ENCODE results near the gene PDLIM1. TPM values are rescaled to one million over a fixed set of nuclear protein-coding genes. Genes with fewer than 3 reads are reported as not detected.

Gene PDLIM1
- total and polyA plus RNA-seq, 2 of the 13 experiments (the other 11 are each of a cell fraction or from before 2014, with no cell fraction given), result 119 to 123 TPM

DNA sequence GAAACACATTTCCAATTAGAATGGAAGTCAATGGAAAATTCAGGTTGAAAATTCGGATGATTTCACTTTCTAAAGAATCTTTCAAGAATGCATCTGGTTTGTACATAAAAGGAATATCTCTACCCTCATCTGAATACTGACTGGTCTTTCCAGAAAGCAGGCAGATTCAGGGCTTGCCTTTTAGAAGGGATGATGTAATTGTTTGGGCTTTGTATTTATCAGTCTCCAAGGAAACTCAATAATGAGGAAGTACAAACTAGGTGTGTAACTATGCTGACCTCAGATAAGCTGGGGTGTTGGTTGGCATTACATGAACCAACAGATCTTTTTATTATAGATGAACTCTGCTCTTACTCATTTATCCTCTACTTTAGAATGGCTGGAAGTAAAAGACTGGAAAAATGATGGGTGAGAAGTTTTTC is 24.1 kb downstream of the PDLIM1 start:
- no TSS peak for BruUV-seq (replicated peaks)
- intact Hi-C loops (cut with micrococcal nuclease; ENCODE audit: unreplicated experiment), result no loop called here
- Histone ChIP-seq H3K36me3 (replicated peaks in 1 of 2; ENCODE audit: control insufficient read depth in 1 of 2, insufficient read depth in 2 of 2, low read length in 2 of 2) (peaks cover 19 to 70% of the 10 kb centered on the region in 2 experiments), H3K27me3 (ENCODE audit: control insufficient read depth in 1 of 2, insufficient read depth in 2 of 2, low read length in 2 of 2) (no peaks in the 10 kb centered on the region), H3K9ac (ENCODE audit: insufficient read depth, low read depth, low read length) (peak overlapping the region; percentile 60), H3K9me3 (ENCODE audit: low read length) (no peaks in the 10 kb centered on the region), H3K4me3 (replicated peaks in 1 of 3; ENCODE audit: insufficient read depth in 1 of 3, low read depth in 2 of 3, low read length in 3 of 3) (no peak overlapping the region), H3K27ac (ENCODE audit: extremely low read length, insufficient read depth, low read length) (peak overlapping the region; percentile 80), H3K4me2 (ENCODE audit: low read depth, low read length) (no peak overlapping the region), H2AFZ (ENCODE audit: low read length) (no peak overlapping the region), H3K4me1 (ENCODE audit: insufficient read depth, low read length) (peaks cover 54% of the 10 kb centered on the region), H3K79me2 (ENCODE audit: insufficient read depth, low read length) (peaks cover 9% of the 10 kb centered on the region), H4K20me1 (ENCODE audit: insufficient read depth, low read length) (no peaks in the 10 kb centered on the region; the same call in 1 of the 2 replicates)
- POLR2A ChIA-PET, result no interaction called here
- in situ Hi-C loops (cut with HindIII; ENCODE audit: extremely low pct_ligation_motif_present, low pct_unique_long_range_greater_than_20kb), result no loop called here
- WGBS (ENCODE audit: low lambda C conversion rate), result 94% methylated on average over 1 of the region's 1 CpG
- FAIRE-seq, result peak; percentile 54
- peak; percentile 55 for ATAC-seq
- CTCF ChIA-PET (ENCODE audit: low intra/inter-chr PET ratio, low total read pairs), result no interaction called here
- DNase-seq (ENCODE audit: low spot score), result peak; percentile 76
- TF ChIP-seq PITX1 (CRISPR knock-in tag; IDR thresholded peaks at IDR 0.05) (no peak), CBFB (CRISPR knock-in tag; IDR thresholded peaks at IDR 0.05) (no peak), SAP130 (CRISPR knock-in tag; IDR thresholded peaks at IDR 0.05; ENCODE audit: low read depth) (peak; percentile 63), SP1 (IDR thresholded peaks at IDR 0.05) (no peak), SP1 (CRISPR knock-in tag; IDR thresholded peaks at IDR 0.05) (no peak), SOX13 (IDR thresholded peaks at IDR 0.05) (no peak), SOX13 (CRISPR knock-in tag; conservative IDR thresholded peaks at IDR 0.05 in 1 of 2, IDR thresholded peaks at IDR 0.05 in 1 of 2) (0 out of 4 replicates have a peak, but pooled peaks of 1 of the 2 experiments have one; percentile 5), ZNF383 (CRISPR knock-in tag; IDR thresholded peaks at IDR 0.05; ENCODE audit: borderline replicate concordance) (no peak), FOXK2 (IDR thresholded peaks at IDR 0.05) (no peak), ELF1 (CRISPR knock-in tag; IDR thresholded peaks at IDR 0.05) (peak; percentile 72), TEAD3 (CRISPR knock-in tag; optimal IDR thresholded peaks at IDR 0.05; ENCODE audit: borderline replicate concordance) (peak; percentile 26), ZNF281 (CRISPR knock-in tag; IDR thresholded peaks at IDR 0.05; ENCODE audit: borderline replicate concordance) (no peak), ZNF614 (CRISPR knock-in tag; IDR thresholded peaks at IDR 0.05; ENCODE audit: borderline replicate concordance) (no peak)
- TF ChIP-seq, protein P1, sequence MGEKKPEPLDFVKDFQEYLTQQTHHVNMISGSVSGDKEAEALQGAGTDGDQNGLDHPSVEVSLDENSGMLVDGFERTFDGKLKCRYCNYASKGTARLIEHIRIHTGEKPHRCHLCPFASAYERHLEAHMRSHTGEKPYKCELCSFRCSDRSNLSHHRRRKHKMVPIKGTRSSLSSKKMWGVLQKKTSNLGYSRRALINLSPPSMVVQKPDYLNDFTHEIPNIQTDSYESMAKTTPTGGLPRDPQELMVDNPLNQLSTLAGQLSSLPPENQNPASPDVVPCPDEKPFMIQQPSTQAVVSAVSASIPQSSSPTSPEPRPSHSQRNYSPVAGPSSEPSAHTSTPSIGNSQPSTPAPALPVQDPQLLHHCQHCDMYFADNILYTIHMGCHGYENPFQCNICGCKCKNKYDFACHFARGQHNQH (CRISPR knock-in tag; IDR thresholded peaks at IDR 0.05), result no peak
- TF ChIP-seq, protein P2, sequence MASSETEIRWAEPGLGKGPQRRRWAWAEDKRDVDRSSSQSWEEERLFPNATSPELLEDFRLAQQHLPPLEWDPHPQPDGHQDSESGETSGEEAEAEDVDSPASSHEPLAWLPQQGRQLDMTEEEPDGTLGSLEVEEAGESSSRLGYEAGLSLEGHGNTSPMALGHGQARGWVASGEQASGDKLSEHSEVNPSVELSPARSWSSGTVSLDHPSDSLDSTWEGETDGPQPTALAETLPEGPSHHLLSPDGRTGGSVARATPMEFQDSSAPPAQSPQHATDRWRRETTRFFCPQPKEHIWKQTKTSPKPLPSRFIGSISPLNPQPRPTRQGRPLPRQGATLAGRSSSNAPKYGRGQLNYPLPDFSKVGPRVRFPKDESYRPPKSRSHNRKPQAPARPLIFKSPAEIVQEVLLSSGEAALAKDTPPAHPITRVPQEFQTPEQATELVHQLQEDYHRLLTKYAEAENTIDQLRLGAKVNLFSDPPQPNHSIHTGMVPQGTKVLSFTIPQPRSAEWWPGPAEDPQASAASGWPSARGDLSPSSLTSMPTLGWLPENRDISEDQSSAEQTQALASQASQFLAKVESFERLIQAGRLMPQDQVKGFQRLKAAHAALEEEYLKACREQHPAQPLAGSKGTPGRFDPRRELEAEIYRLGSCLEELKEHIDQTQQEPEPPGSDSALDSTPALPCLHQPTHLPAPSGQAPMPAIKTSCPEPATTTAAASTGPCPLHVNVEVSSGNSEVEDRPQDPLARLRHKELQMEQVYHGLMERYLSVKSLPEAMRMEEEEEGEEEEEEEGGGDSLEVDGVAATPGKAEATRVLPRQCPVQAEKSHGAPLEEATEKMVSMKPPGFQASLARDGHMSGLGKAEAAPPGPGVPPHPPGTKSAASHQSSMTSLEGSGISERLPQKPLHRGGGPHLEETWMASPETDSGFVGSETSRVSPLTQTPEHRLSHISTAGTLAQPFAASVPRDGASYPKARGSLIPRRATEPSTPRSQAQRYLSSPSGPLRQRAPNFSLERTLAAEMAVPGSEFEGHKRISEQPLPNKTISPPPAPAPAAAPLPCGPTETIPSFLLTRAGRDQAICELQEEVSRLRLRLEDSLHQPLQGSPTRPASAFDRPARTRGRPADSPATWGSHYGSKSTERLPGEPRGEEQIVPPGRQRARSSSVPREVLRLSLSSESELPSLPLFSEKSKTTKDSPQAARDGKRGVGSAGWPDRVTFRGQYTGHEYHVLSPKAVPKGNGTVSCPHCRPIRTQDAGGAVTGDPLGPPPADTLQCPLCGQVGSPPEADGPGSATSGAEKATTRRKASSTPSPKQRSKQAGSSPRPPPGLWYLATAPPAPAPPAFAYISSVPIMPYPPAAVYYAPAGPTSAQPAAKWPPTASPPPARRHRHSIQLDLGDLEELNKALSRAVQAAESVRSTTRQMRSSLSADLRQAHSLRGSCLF (CRISPR knock-in tag; IDR thresholded peaks at IDR 0.05; ENCODE audit: borderline replicate concordance), result no peak
- TF ChIP-seq, protein P3, sequence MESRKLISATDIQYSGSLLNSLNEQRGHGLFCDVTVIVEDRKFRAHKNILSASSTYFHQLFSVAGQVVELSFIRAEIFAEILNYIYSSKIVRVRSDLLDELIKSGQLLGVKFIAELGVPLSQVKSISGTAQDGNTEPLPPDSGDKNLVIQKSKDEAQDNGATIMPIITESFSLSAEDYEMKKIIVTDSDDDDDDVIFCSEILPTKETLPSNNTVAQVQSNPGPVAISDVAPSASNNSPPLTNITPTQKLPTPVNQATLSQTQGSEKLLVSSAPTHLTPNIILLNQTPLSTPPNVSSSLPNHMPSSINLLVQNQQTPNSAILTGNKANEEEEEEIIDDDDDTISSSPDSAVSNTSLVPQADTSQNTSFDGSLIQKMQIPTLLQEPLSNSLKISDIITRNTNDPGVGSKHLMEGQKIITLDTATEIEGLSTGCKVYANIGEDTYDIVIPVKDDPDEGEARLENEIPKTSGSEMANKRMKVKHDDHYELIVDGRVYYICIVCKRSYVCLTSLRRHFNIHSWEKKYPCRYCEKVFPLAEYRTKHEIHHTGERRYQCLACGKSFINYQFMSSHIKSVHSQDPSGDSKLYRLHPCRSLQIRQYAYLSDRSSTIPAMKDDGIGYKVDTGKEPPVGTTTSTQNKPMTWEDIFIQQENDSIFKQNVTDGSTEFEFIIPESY (CRISPR knock-in tag; IDR thresholded peaks at IDR 0.05), result no peak
